Nucleus accumbens (tissue), 56 donors: ENCODE measurements around the gene SIPA1.
A peak's percentile ranks its signal among the peaks of the same experiment; 100 is the strongest.

ENCODE experiments used
- DNase-seq, 56 donors: peaks; one replicate each; lab custom pipeline; 2025; lab: John Stamatoyannopoulos, UW

The SIPA1 gene

GRCh38 chr11:65641297-65642013, 3.6 kb downstream of the SIPA1 start:
- DNase-seq: no peak

DNA sequence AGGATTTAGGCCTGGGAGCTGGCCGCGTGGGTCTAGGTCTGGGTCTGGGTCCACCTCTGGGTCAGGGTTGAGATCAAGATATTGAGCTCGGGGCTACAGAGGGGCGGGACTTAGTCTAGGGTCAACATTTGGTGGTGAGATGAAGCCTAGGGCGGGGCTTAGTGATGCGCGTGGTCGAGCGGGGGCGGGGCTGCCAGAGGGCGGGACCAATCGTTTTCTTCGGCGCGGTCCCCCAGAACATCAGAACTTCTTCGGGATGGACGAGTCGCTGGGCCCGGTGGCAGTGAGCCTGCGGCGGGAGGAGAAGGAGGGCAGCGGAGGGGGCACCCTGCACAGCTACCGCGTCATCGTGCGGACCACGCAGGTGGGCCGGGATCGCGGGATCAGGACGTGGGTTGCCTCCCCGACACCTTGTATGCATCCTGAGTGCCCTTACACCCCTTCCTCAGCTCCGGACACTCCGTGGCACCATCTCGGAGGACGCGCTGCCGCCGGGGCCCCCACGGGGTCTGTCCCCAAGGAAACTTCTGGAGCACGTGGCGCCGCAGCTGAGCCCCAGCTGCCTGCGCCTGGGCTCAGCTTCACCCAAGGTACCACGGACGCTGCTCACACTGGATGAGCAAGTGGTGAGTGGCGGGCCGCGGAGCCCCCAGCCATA, 4.2 kb downstream of the SIPA1 start:
- peak in 3 of 56 donors; percentile 7 to 41 (median 25) for DNase-seq

DNA sequence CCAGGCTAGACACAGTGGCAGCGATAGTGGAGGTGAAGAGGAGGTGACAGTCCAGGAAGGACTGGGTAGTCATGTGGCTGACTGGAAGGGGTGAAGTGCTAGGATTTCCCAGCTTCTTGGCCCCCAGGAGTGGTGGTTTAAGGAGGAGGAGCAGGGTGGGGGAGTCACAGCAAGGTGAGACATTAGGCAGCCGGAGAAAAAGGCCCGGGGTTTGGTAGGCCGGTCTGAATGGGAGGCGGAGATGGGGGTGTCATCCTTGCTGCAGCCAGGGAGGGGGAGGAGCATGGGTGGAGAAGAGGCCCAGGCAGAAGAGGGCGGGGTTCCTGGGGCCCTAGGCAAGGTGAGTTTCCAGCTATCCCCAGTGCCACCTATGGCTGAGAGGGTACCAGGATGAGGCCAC, 6.1 kb downstream of the SIPA1 start:
- DNase-seq: no peak

GRCh38 chr11:65644837-65645236, 6.9 kb downstream of the SIPA1 start:
- DNase-seq: no peak

DNA sequence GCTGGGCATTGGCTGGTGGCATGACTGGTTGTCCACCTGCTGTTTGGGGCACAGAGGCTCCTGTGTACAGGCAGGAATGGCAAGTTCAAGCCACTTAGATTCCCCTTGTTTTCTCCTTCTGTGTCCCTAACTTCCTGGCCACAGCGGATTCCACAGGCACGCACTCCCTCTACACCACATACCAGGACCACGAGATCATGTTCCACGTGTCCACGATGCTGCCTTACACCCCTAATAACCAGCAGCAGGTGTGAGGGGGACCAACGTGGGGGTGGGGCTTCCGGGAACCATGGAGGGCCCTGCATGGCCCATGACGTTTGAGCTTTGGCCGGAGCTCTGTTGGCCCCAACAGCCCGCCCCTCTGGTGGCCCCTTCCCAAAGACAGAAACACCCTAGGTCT, 7.8 kb downstream of the SIPA1 start:
- no peak for DNase-seq

DNA sequence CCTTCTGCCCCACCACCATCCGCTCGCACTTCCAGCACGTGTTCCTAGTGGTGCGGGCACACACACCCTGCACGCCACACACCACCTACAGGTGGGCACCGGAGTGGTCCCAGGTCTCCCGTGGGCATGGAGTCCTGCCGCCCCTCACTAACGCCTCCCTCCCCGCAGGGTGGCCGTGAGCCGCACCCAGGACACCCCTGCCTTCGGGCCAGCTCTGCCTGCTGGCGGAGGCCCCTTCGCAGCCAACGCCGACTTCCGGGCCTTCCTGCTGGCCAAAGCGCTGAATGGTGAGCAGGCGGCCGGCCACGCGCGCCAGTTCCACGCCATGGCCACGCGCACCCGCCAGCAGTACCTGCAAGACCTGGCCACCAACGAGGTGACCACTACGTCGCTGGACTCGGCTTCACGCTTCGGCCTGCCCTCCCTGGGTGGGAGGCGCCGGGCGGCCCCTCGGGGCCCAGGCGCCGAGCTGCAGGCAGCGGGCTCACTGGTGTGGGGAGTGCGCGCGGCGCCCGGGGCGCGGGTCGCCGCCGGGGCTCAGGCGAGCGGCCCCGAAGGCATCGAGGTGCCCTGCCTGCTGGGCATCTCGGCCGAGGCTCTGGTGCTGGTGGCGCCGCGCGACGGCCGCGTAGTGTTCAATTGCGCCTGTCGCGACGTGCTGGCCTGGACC, 8.5 kb downstream of the SIPA1 start:
- DNase-seq: no peak

GRCh38 chr11:65646958-65647701, 9.2 kb downstream of the SIPA1 start:
- DNase-seq: peak in 32 of 56 donors; percentile 7 to 72 (median 32)

GRCh38 chr11:65648997-65649493, 11.1 kb downstream of the SIPA1 start:
- peak in 9 of 56 donors; percentile 2 to 26 (median 18) for DNase-seq

DNA sequence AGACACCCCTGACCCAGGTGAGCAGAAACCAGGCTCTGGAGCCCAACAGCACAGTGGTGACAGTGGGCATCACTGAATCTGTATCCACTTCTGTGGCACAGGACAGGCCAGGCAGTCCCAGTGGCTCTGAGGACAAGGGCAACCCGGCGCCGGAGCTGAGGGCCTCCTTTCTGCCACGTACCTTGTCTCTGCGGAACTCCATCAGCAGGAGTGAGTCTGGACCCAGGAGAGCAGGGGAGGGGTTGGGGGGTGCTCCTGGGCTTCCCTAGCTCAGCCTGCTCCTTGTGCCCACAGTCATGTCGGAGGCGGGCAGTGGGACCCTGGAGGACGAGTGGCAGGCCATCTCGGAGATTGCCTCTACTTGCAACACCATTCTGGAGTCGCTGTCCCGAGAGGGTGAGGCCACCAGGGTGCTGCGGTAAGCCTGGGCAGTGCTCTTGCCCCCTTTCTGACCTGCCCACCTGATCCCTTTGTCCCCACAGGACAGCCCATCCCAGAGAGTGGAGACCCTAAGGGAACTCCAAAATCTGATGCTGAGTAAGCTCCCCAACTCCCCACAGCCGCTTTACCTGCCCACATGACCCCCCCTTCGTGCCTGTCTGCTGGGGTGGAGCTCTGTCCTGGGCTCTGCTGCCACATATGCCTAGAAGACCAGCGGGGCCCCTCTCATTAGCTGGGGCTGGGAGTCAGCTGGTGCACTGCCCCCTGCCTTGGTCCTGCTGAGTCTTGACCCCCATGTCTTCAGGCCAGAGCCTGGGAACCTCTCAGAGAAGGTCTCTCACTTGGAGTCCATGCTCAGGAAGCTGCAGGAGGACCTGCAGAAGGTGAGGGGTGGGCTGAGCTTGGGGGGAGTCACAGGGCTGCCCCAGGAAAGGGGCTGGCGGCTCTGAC, 12.0 kb downstream of the SIPA1 start:
- DNase-seq: no peak

GRCh38 chr11:65650547-65651338, 12.8 kb downstream of the SIPA1 start:
- no peak for DNase-seq

GRCh38 chr11:65651339-65651588, 13.4 kb downstream of the SIPA1 start:
- no peak for DNase-seq

DNA sequence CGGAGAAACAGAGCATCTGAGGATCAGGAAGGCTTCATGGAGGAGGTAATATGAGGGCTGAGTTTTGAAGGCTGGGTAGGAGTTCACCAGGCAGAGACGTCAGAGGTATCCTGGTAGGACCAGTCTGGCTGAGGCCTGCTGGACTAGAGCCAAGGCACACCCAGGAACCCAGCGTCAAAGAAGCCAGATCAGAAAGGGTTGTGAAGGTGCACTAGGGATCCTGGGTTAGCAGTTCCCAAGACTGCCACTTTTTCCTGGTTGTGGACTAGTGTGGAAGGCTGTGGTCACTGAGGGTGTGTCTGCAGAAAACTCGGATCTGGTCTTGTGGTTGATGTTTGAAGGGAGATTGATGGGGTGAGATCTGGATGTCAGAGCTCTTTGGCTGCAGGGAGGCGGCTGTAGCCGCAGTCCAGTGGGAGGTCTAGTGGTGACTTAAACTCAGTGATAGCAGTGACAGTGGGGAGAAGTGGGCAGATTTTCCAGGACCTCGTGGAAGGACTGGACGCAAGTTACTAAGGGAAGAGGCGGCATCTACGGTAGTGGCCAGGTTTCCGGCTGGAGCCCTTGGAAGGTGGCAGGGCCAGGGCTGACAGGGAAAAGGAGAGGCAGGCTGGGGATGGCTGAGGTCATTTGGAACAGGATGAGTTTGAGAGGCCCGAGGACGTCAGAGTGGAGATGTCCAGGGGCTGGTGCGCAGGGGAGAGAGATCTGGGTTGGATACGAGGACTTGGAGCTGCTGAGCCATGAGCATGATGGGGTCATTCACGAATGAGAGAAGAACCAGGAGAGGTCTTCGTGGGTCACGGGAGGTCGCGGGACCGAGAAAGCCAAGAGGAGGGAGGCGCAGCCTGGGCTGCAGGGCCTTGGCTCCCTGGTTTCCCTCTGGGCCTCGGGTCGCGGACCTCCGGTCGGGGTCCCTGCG, 13.9 kb downstream of the SIPA1 start:
- peak in 3 of 56 donors; percentile 42 to 72 (median 47) for DNase-seq

DNA sequence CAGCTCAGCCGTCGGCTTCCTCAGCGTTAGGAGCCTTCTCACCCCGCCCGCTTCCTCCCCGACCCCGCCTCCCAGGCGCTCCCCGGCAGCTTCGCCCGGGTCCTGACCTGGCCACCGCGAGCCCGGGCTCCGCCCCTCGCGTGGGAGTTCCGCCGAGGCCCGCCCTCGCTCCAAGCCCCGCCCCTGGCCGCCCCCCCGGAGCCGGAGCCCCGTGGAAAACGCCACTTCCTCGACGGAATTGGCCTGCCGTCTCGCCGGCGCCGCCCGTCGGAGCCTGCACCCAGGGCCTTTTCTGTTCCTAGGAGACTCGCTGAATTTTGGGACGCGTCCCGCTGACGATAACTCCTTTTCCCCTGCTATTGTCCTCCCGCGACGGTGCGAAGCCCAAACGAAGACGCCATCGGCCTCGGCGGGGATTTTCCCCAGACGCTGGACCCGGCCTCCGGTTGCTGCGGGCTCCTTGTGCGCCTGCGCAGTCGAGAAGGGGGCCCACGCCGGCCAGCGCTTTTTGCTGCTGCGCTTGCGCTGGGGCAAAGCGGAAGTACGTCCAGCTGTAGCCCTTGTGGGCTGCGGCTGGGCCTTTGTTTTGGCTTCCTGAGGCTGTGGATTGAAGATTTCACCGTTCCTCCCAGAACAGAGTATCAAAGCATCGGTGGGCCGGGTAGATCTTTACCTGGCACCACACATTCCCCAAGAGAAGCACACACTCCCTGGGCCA, 14.8 kb downstream of the SIPA1 start:
- DNase-seq: peak in 53 of 56 donors; percentile 54 to 99 (median 86)

GRCh38 chr11:65653229-65654225, 15.6 kb downstream of the SIPA1 start:
- peak in 26 of 56 donors; percentile 8 to 73 (median 50) for DNase-seq

DNA sequence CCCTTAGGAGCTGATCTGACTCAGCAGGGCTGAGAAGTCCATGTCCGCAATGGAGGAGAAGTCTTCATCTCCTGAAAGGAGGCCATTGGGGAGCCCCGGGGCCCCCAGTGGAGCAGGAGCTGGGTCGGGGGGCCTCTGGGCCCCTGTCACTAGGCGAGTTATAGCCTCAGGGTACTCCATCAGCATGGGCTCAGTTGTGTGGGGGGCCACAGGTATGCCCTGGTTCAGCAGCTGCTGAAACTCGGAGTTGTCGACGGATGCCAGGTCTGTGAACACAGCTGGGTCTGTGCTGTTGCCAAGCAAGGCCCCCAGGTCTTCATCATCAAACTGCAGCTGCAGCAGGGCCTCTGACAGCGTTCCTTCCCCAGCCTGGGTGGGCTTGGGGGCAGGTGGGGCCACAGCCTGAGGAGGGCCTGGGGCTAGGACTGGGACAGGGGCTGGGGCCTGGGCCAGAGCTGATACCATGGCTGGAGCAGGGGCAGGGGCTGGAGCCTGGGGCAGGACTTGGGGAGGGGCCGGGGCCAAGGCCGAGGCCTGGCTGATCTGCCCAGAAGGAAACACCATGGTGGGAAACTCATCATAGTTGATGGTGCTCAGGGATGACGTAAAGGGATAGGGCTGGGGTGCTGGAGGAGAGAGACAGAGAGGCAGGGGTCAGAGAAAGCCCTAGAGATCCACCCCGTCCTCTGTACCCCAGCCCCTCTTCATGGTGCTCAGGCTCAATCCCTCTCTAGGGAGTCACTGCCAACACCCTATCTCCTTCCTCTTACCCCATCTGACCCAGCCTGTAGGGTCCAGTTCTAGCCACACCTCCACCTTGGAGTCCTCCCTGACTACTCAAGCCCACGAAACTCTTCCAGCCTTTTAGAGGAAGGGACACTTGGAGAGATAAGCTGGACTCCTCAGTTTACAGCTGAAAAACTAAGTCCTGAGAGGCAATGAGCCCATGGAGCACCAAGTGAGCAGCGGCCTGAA, 16.8 kb downstream of the SIPA1 start:
- no peak for DNase-seq
